H1 (cell line): ENCODE measurements around the gene CASP9. TPM values are rescaled to one million over a fixed set of nuclear protein-coding genes. Genes with fewer than 3 reads are reported as not detected.

Experiments used
- CTCF ChIA-PET: fragments of 300-600 bp; sonication (Branson Sonifier 250); formaldehyde crosslinking; loops from one replicate; lab custom pipeline; 2021; ENCODE audit not compliant: partially characterized antibody; lab: Charles Lee
- POLR2A ChIA-PET: fragments of 300-600 bp; sonication (Branson Sonifier 250); formaldehyde crosslinking; loops from one replicate; lab custom pipeline; 2021; ENCODE audit warnings: inconsistent platforms; ENCODE audit not compliant: partially characterized antibody; lab: Charles Lee
- DNase-seq, 2 experiments: peaks; one replicate each; pipeline versions ENCODE4 v3.0.0 to v3.0.0-alpha.2; 2010 to 2022; ENCODE audit warnings: low spot score in 2 of 2, low read depth in 1 of 2, mixed read lengths in 1 of 2
- FAIRE-seq: peaks from 2 replicates; lab custom pipeline; 2011; peaks lifted over from hg19 to GRCh38; lab: Jason Lieb, UNC
- H2AFZ ChIP-seq: 2 replicates; pipeline ENCODE4 v1.8.1; 2012; ENCODE audit warnings: low read length, inconsistent platforms
- H2AK5ac ChIP-seq: 2 replicates; pipeline ENCODE4 v1.6.1; 2013; ENCODE audit warnings: low read depth, low read length
- H2BK120ac ChIP-seq: replicated peaks from 2 replicates; pipeline ENCODE3; 2013; ENCODE audit warnings: low read depth, low read length, inconsistent platforms
- H2BK12ac ChIP-seq: 2 replicates; pipeline ENCODE4 v1.6.1; 2013; ENCODE audit warnings: low read depth, low read length
- H2BK15ac ChIP-seq: 2 replicates; pipeline ENCODE4 v1.6.1; 2013; ENCODE audit warnings: low read length
- H2BK20ac ChIP-seq: 2 replicates; pipeline ENCODE4 v1.6.1; 2013; ENCODE audit warnings: low read length
- H2BK5ac ChIP-seq: 2 replicates; pipeline ENCODE4 v1.6.1; 2013; ENCODE audit warnings: low read depth, low read length
- H3K14ac ChIP-seq: 2 replicates; pipeline ENCODE4 v1.6.1; 2013; ENCODE audit warnings: inconsistent platforms; ENCODE audit not compliant: insufficient read length
- H3K18ac ChIP-seq: 2 replicates; pipeline ENCODE4 v1.6.1; 2013; ENCODE audit warnings: low read length; ENCODE audit errors: extremely low read depth
- H3K23ac ChIP-seq: 2 replicates; pipeline ENCODE4 v1.6.1; 2013; ENCODE audit warnings: inconsistent platforms; ENCODE audit not compliant: insufficient read length
- H3K23me2 ChIP-seq: 2 replicates; pipeline ENCODE4 v1.6.1; 2013; ENCODE audit warnings: low read depth, low read length
- H3K27ac ChIP-seq: 2 replicates; pipeline ENCODE4 v1.6.1; 2011; ENCODE audit warnings: low read depth, low read length, inconsistent platforms
- H3K27me3 ChIP-seq, 4 experiments: replicated peaks in 1 of 4; 1 replicate in 1 of 4; 2 replicates in 3 of 4; pipeline versions ENCODE4 v1.6.1 to v1.8.1; 2011 to 2013; ENCODE audit warnings: low read length in 3 of 4, mild to moderate bottlenecking in 3 of 4, inconsistent platforms in 2 of 4, mixed read lengths in 2 of 4, moderate library complexity in 1 of 4; ENCODE audit not compliant: control insufficient read depth in 3 of 4, insufficient read depth in 3 of 4; ENCODE audit errors: extremely low read depth in 1 of 4
- H3K36me3 ChIP-seq, 4 experiments: 2 replicates each; pipeline versions ENCODE4 v1.6.1 to v1.8.1; 2011 to 2013; ENCODE audit warnings: mild to moderate bottlenecking in 4 of 4, low read length in 3 of 4, moderate library complexity in 2 of 4, control low read depth in 1 of 4, inconsistent platforms in 1 of 4; ENCODE audit not compliant: insufficient read depth in 4 of 4, control insufficient read depth in 2 of 4
- H3K4ac ChIP-seq: replicated peaks from 2 replicates; pipeline ENCODE3; 2013; ENCODE audit warnings: low read length, low read depth, mixed read lengths, inconsistent platforms; ENCODE audit not compliant: insufficient read length
- H3K4me1 ChIP-seq, 4 experiments: replicated peaks in 1 of 4; 1 replicate in 1 of 4; 2 replicates in 3 of 4; pipeline versions ENCODE4 v1.6.1 to v1.8.1; 2011 to 2013; ENCODE audit warnings: low read length in 3 of 4, inconsistent platforms in 2 of 4, mixed read lengths in 1 of 4; ENCODE audit not compliant: insufficient read depth in 4 of 4, control insufficient read depth in 3 of 4
- H3K4me2 ChIP-seq, 2 experiments: 2 replicates each; pipeline versions ENCODE4 v1.6.1 to v1.8.1; 2011 to 2013; ENCODE audit warnings: low read depth in 2 of 2, low read length in 2 of 2, control low read depth in 1 of 2, inconsistent platforms in 1 of 2, mild to moderate bottlenecking in 1 of 2; ENCODE audit not compliant: insufficient read depth in 1 of 2
- H3K4me3 ChIP-seq, 4 experiments: fragments of 200-600, 300-600 bp in 1 of 4; sonication (generic), shearing (Covaris generic), sonication (Bioruptor Twin) in 1 of 4; 2 replicates each; pipeline versions ENCODE4 v1.5.1 to v1.8.1; 2011 to 2016; ENCODE audit warnings: low read length in 4 of 4, low read depth in 3 of 4, control low read depth in 2 of 4, inconsistent platforms in 2 of 4, mild to moderate bottlenecking in 2 of 4, mixed read lengths in 1 of 4, moderate library complexity in 1 of 4; ENCODE audit not compliant: insufficient read depth in 2 of 4; ENCODE audit errors: extremely low read depth in 1 of 4
- H3K56ac ChIP-seq: replicated peaks from 2 replicates; pipeline ENCODE3; 2013; ENCODE audit warnings: low read depth, mild to moderate bottlenecking, mixed read lengths, low read length, inconsistent platforms; ENCODE audit not compliant: insufficient read length
- H3K79me1 ChIP-seq: 2 replicates; pipeline ENCODE4 v1.6.1; 2013; ENCODE audit warnings: low read depth, low read length, control low read depth
- H3K79me2 ChIP-seq, 2 experiments: 2 replicates each; pipeline versions ENCODE4 v1.6.1 to v1.8.1; 2012 to 2013; ENCODE audit warnings: low read length in 2 of 2, mild to moderate bottlenecking in 2 of 2, inconsistent platforms in 1 of 2; ENCODE audit not compliant: insufficient read depth in 2 of 2, control insufficient read depth in 1 of 2
- H3K9ac ChIP-seq, 4 experiments: replicated peaks in 1 of 4; 1 replicate in 1 of 4; 2 replicates in 3 of 4; pipeline versions ENCODE4 v1.6.1 to v1.8.1; 2011 to 2013; ENCODE audit warnings: low read depth in 3 of 4, low read length in 3 of 4, control low read depth in 2 of 4, mild to moderate bottlenecking in 2 of 4, moderate library complexity in 2 of 4, inconsistent platforms in 1 of 4; ENCODE audit errors: extremely low read depth in 1 of 4
- H3K9me3 ChIP-seq, 2 experiments: 2 replicates each; pipeline versions ENCODE4 v1.6.1 to v1.8.1; 2012 to 2013; ENCODE audit warnings: mild to moderate bottlenecking in 2 of 2, moderate library complexity in 2 of 2, control low read depth in 1 of 2, inconsistent platforms in 1 of 2, low read depth in 1 of 2, low read length in 1 of 2, mixed read lengths in 1 of 2; ENCODE audit not compliant: insufficient read depth in 2 of 2
- H4K20me1 ChIP-seq, 2 experiments: replicated peaks in 1 of 2; 2 replicates each; pipeline versions ENCODE3 to v1.8.1; 2011 to 2013; ENCODE audit warnings: inconsistent platforms in 2 of 2, low read length in 2 of 2, mild to moderate bottlenecking in 1 of 2; ENCODE audit not compliant: insufficient read depth in 2 of 2, control insufficient read depth in 1 of 2
- H4K5ac ChIP-seq: 2 replicates; pipeline ENCODE4 v1.6.1; 2013; ENCODE audit warnings: low read length, low read depth, mixed read lengths, inconsistent platforms; ENCODE audit not compliant: insufficient read length
- H4K8ac ChIP-seq: 2 replicates; pipeline ENCODE4 v1.8.0; 2013; ENCODE audit warnings: mild to moderate bottlenecking, moderate library complexity, low read length, inconsistent platforms; ENCODE audit not compliant: insufficient read depth; ENCODE audit errors: extremely low read depth
- H4K91ac ChIP-seq: replicated peaks from 2 replicates; pipeline ENCODE3; 2013; ENCODE audit warnings: low read length, mixed read lengths, inconsistent platforms; ENCODE audit not compliant: insufficient read length
- BACH1 ChIP-seq: IDR thresholded peaks from 2 replicates; pipeline ENCODE4 v1.6.1; 2012; ENCODE audit warnings: low read length, improper control_type of control experiment
- CBX8 ChIP-seq: fragments of 300-800, 300-1000 bp; sonication (generic); IDR thresholded peaks from 2 replicates; pipeline ENCODE4 v1.7.1; 2016; ENCODE audit warnings: low read depth, low read length, borderline replicate concordance
- CHD1 ChIP-seq: IDR thresholded peaks from 2 replicates; pipeline ENCODE4 v1.6.1; 2012; ENCODE audit warnings: low read depth, low read length, improper control_type of control experiment
- CREB1 ChIP-seq: IDR thresholded peaks from 2 replicates; pipeline ENCODE4 v1.6.1; 2012; ENCODE audit warnings: inconsistent platforms
- CTBP2 ChIP-seq: IDR thresholded peaks from 2 replicates; pipeline ENCODE4 v1.7.0; 2011; ENCODE audit warnings: borderline replicate concordance, mild to moderate bottlenecking, moderate library complexity, mixed read lengths, low read length; ENCODE audit not compliant: insufficient read depth, insufficient read length
- NRF1 ChIP-seq: IDR thresholded peaks from 2 replicates; pipeline ENCODE4 v1.6.1; 2011; ENCODE audit warnings: mild to moderate bottlenecking, low read depth, low read length, improper control_type of control experiment
- POLR2A ChIP-seq, 2 experiments: IDR thresholded peaks; 1 replicate in 1 of 2; 2 replicates in 1 of 2; pipeline ENCODE4 v1.6.1; 2011; ENCODE audit warnings: low read depth in 2 of 2, low read length in 2 of 2, mild to moderate bottlenecking in 2 of 2; ENCODE audit errors: control extremely low read depth in 1 of 2
- RAD21 ChIP-seq, 2 experiments: IDR thresholded peaks in 1 of 2; conservative IDR thresholded peaks in 1 of 2; 2 replicates each; pipeline ENCODE4 v1.6.1; 2011; ENCODE audit warnings: low read depth in 2 of 2, low read length in 2 of 2, improper control_type of control experiment in 1 of 2, inconsistent platforms in 1 of 2, mild to moderate bottlenecking in 1 of 2, moderate library complexity in 1 of 2
- RFX5 ChIP-seq: IDR thresholded peaks from 2 replicates; pipeline ENCODE4 v1.6.1; 2011; ENCODE audit warnings: low read depth, low read length, improper control_type of control experiment, borderline replicate concordance
- SIX5 ChIP-seq: IDR thresholded peaks from 2 replicates; pipeline ENCODE4 v1.6.1; 2011; ENCODE audit warnings: mild to moderate bottlenecking, low read depth, low read length
- USF2 ChIP-seq: IDR thresholded peaks from 2 replicates; pipeline ENCODE4 v1.6.1; 2011; ENCODE audit warnings: low read length, improper control_type of control experiment
- YY1 ChIP-seq: IDR thresholded peaks from 2 replicates; pipeline ENCODE4 v1.6.1; 2011; ENCODE audit warnings: low read depth, mild to moderate bottlenecking, low read length
- ZNF274 ChIP-seq: IDR thresholded peaks from 2 replicates; pipeline ENCODE4 v1.7.0; 2012; ENCODE audit warnings: low read length, borderline replicate concordance; ENCODE audit errors: extremely low read depth
- WGBS, 2 experiments: shearing (Covaris generic) in 1 of 2; methylation state at CpG; one replicate each; pipeline versions ENCODE4 v1.1.6 to v1.1.7; 2013 to 2015; ENCODE audit warnings: low lambda C conversion rate in 2 of 2, mixed read lengths in 2 of 2, inconsistent platforms in 1 of 2, low coverage in 1 of 2, missing lambda C conversion rate in 1 of 2; ENCODE audit not compliant: insufficient replicate concordance in 2 of 2, insufficient coverage in 1 of 2, insufficient read length in 1 of 2; ENCODE audit errors: extremely low coverage in 1 of 2, missing lambda C conversion rate in 1 of 2; 5-methylcytosine and 5-hydroxymethylcytosine counted together
- polyA plus RNA-seq, 7 experiments: library from polyadenylated mRNA; depleted of rRNA in 3 of 7; stranded (reverse) in 5 of 7; unstranded in 2 of 7; fragments of >200 nt in 5 of 7; fragments of 200-250 nt in 2 of 7; gene quantifications; 1 replicate in 5 of 7; 2 replicates in 1 of 7; 4 replicates in 1 of 7; pipeline versions ENCODE4 v1.2.1 to v1.2.3, GENCODE V29; 2011 to 2013; ENCODE audit warnings: missing spikeins in 2 of 7, mixed read lengths in 2 of 7
- total RNA-seq: library from RNA; stranded (reverse); fragmentation: NEBNext Ultra II Directional; extraction: Animal tissue kit (Norgen Biotek cat#: 25700); gene quantifications from 2 replicates; pipeline ENCODE4 v1.2.1, GENCODE V29; 2021

Gene CASP9
- total and polyA plus RNA-seq, 2 of the 8 experiments (the other 6 are each of a cell fraction or from before 2014, with no cell fraction given), result 14.8 to 36.3 TPM

GRCh38 chr1:15493869-15494390 is 30.1 kb downstream of the CASP9 start:
- H3K27ac ChIP-seq, result no peak overlapping the region
- H3K4ac ChIP-seq, result no peak overlapping the region
- H2BK12ac ChIP-seq, result no peak overlapping the region
- POLR2A ChIA-PET, result no interaction called here
- H4K20me1 ChIP-seq, result no peaks in the 10 kb centered on the region
- H3K79me2 ChIP-seq, result no peaks in the 10 kb centered on the region
- peaks cover 0 to 4% (median 2%) of the 10 kb centered on the region in 4 experiments; a peak in 3 of 8 replicates for H3K36me3 ChIP-seq
- H2AFZ ChIP-seq, result no peak overlapping the region
- peaks cover 0 to 4% (median 0%) of the 10 kb centered on the region in 4 experiments; a peak in 2 of 7 replicates for H3K4me1 ChIP-seq
- TF ChIP-seq CTBP2, result no peak
- TF ChIP-seq USF2, result no peak
- TF ChIP-seq POLR2A (IDR thresholded peaks at IDR 0.05; ENCODE audit: control extremely low read depth in 1 of 2, low read depth in 2 of 2, low read length in 2 of 2), result no peak
- TF ChIP-seq SIX5, result no peak
- no peak for TF ChIP-seq CBX8
- no peak for TF ChIP-seq NRF1
- TF ChIP-seq BACH1, result no peak
- no peak for TF ChIP-seq CREB1
- no peak for TF ChIP-seq RAD21 (IDR thresholded peaks at IDR 0.05 in 1 of 2, conservative IDR thresholded peaks at IDR 0.05 in 1 of 2; ENCODE audit: low read depth in 2 of 2, low read length in 2 of 2)
- TF ChIP-seq ZNF274, result no peak
- TF ChIP-seq RFX5, result no peak
- no peak for TF ChIP-seq YY1
- TF ChIP-seq CHD1, result no peak
- TF ChIP-seq, all 59 proteins: peak for 0
- DNase-seq (no peak), FAIRE-seq (no peak)
- Histone ChIP-seq H3K9ac (no peak overlapping the region), H3K79me1 (no peaks in the 10 kb centered on the region), H2BK20ac (no peak overlapping the region), H4K8ac (no peak overlapping the region; the same call in 1 of the 2 replicates), H4K91ac (no peak overlapping the region), H3K4me2 (no peak overlapping the region), H2AK5ac (no peak overlapping the region), H4K5ac (no peak overlapping the region), H2BK5ac (no peak overlapping the region), H3K14ac (no peak overlapping the region), H3K4me3 (no peak overlapping the region), H3K18ac (no peak overlapping the region), H3K23me2 (no peaks in the 10 kb centered on the region), H3K56ac (no peak overlapping the region), H2BK120ac (no peak overlapping the region), H3K9me3 (no peaks in the 10 kb centered on the region), H3K23ac (no peak overlapping the region), H2BK15ac (no peak overlapping the region), H3K27me3 (no peaks in the 10 kb centered on the region)
- CTCF ChIA-PET, result no interaction called here
- 91% methylated on average over 9 of the region's 9 CpGs; no CpG with 5 or more reads in 1 of the 2 experiments for WGBS, 2 experiments
